GM12873 (cell line): ENCODE data around the gene LGALS3BP.

Source experiments
- TF ChIP-seq, protein P1 (sequence below): IDR thresholded peaks from 2 replicates; pipeline ENCODE4 v1.5.1; 2012; ENCODE audit warnings: low read depth, mild to moderate bottlenecking, moderate library complexity, low read length, control low read depth; ENCODE audit not compliant: insufficient read depth; ENCODE audit errors: missing control alignments

Gene LGALS3BP

DNA sequence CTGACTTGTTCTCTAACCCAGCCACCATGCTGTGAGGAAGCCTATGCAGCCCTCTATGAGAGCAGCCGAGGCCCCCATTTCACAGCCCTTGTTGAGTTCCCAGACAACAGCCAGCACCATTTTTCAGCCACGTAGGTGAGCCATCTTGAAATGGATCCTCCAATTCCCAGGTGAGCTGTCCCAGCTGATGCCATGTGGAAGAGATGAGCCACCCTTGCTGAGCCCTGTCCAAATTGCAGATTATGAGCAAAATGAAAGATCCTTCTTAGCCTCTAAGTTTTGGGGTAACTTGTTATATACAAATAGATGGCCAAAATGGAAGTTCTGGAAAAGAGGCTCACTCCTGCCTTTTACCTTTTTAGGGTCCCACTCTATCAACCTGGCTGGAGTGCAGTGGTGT is 28.9 kb downstream of the LGALS3BP start:
- TF ChIP-seq, protein P1, sequence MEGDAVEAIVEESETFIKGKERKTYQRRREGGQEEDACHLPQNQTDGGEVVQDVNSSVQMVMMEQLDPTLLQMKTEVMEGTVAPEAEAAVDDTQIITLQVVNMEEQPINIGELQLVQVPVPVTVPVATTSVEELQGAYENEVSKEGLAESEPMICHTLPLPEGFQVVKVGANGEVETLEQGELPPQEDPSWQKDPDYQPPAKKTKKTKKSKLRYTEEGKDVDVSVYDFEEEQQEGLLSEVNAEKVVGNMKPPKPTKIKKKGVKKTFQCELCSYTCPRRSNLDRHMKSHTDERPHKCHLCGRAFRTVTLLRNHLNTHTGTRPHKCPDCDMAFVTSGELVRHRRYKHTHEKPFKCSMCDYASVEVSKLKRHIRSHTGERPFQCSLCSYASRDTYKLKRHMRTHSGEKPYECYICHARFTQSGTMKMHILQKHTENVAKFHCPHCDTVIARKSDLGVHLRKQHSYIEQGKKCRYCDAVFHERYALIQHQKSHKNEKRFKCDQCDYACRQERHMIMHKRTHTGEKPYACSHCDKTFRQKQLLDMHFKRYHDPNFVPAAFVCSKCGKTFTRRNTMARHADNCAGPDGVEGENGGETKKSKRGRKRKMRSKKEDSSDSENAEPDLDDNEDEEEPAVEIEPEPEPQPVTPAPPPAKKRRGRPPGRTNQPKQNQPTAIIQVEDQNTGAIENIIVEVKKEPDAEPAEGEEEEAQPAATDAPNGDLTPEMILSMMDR: no peak

DNA sequence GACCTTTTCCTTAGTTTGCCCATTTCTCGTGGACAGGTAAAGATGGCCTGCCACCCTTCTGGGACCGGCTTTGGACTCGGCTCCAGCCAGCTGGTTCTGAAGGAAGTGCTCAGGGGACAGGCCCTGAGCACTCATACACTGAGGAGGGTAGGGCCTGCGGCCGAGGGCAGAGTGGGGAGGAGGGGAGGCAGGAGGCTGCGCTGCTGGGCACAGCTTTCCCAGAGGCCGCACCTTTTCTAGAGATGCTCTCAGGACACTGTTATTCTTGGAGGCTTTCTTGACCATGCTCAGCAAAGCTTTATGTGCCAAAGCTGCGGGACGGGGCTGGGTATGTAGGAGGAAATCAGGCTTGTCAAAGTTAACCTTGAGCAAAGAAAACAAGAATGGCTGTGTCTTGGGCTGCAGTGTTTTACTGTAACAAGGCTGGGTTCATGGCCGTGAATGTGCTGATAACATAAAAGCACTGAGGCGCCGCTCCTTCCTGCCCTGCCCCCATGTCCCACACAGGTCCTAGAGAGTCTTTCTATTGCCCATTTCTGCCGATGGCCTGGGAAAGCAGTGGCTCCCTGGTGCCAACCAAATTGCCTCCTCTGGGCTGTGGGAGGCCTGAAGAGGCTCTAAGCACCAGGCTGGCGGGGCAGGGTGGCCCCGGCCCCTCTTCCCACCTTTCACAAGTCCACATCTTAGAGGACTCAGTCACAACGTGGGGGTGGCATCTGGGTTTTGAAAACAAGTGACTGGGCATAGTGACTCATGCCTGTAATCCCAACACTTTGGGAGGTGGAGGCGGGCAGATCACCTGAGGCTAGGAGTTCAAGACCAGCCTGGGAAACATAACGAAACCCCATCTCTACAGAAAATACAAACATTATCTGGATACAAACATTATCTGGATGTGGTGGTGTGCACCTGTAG is 32.2 kb downstream of the LGALS3BP start:
- TF ChIP-seq, protein P1: no peak

DNA sequence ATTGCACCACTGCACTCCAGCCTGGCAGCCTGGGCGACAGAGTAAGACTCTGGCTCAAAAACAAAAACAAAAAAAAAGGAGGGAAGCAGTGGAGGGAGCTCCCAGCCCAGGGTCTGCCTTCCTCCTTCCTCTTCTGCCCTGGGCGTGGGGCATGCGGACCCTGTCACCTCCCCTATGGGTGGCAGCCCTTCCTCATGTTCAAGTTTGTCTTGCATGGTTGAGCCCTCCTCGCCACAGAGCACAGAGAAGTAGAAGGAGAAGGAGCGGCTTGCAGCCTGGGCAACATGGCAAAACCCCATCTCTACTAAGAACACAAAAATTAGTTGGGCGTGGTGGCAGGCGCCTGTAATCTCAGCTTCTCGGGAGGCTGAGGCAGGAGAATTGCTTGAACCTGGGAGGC is 33.1 kb downstream of the LGALS3BP start:
- TF ChIP-seq, protein P1: no peak

DNA sequence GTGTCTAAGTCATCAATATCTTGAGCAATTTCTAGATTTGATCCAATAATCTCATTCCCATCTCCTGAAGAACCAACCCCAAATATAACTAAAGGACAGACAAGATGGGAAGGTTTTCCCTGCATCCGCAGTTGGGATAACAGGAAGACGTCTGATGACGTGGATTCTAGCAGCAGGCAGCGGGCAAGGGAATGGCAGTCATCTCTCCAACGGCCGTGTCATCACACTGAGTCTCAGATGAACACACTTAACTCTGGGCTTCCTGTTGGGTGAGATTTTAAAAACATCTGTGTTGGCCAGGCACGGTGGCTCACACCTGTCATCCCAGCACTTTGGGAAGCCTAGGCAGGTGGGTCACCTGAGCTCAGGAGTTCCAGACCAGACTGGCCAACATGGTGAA is 33.6 kb downstream of the LGALS3BP start:
- TF ChIP-seq, protein P1: no peak

DNA sequence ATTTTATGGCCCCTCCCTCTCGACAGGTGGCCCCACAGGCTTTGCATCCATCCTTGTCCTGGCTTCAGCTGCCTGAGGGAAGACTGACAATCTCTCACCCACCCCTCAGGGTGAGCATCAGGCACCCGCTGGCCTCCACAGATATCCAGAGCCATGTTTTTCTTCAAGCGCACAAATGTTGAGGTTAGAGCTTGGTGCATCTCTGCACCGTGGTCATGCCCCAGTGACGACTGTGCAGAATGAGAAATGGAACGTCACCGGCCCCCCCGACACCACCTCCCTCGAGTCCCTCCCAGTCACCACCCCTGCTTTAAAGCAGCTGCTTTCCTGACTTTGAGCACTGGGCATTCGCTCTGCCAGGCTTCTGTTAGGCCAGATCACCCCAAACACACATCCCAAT is 34.8 kb downstream of the LGALS3BP start:
- TF ChIP-seq, protein P1: no peak

DNA sequence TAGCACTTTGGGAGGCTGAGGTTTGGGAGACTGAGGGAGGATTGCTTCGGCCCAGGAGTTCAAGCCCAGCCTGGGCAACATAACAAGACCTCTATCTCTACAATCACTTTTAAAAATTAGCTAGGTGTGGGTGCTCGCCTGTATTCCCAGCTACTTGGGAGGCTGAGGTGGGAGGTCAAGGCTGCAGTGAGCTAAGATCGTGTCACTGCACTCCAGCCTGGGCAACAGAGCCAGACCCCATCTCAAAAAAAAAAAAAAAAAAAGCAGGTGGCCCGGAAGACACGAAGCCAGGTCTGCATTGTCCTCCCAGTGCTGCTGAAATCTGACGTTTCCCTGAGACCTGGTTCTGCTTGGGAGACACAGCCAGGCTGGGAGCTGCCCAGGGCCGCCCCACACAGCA is 35.7 kb downstream of the LGALS3BP start:
- TF ChIP-seq, protein P1: no peak

DNA sequence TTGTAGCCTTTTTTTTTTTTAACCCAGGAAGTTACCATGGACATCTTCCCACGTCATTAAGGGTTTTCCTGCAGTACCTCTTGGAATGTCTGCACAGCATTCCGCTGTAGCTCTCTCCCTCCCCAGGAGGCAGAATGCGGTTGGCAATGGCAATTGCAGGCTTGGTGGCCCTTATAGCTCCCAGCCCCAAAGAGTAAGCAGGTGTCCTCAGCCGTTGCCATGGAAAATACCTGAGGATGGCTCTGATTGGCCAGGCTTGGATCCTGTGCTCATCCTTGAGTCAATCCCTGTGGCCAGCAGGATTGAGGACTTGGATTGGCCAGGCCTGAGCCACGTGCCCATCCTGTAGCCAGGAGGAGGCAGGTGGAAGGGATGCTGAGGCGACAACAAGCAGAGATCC is 39.0 kb downstream of the LGALS3BP start:
- TF ChIP-seq, protein P1: no peak
